ENCODE results near the gene VWA1.

GRCh38 chr1:1430992-1431844 lies 4.3 kb upstream of the VWA1 start:
- TF ChIP-seq CTCF (IDR thresholded peaks at IDR 0.05), result no peak
- no peak for TF ChIP-seq POLR2A (IDR thresholded peaks at IDR 0.05)
- no peak for TF ChIP-seq EP300 (IDR thresholded peaks at IDR 0.05)

Measured in tibial nerve (tissue), 4 donors.